Motor neuron (in vitro differentiated cells): ENCODE measurements around the gene CEP57. TPM values are rescaled to one million over a fixed set of nuclear protein-coding genes. Genes with fewer than 3 reads are reported as not detected.

ENCODE experiments used
- ATAC-seq, 8 experiments: fragments of 200-7000 bp; cut with Tn5 transposase; replicated peaks in 6 of 8; 2 replicates each; pipeline ENCODE4 v1.8.0; 2021; ENCODE audit warnings: mild to moderate bottlenecking in 8 of 8, moderate library complexity in 8 of 8
- H3K27ac ChIP-seq, 2 donors: fragments of 250-450 bp; sonication (Bioruptor Pico); 2 replicates each; pipeline ENCODE4 v1.9.0; 2021; ENCODE audit warnings: antibody characterized with exemption in 2 of 2, mild to moderate bottlenecking in 2 of 2, moderate library complexity in 1 of 2
- H3K4me1 ChIP-seq, 2 donors: fragments of 250-450 bp; sonication (Bioruptor Pico); replicated peaks in 1 of 2; 2 replicates each; pipeline ENCODE4 v1.6.1; 2021; ENCODE audit warnings: antibody characterized with exemption in 2 of 2, mild to moderate bottlenecking in 2 of 2, moderate library complexity in 1 of 2
- H3K4me3 ChIP-seq, 5 donors: fragments of 250-450 bp; sonication (Bioruptor Pico); 2 replicates each; pipeline ENCODE4 v1.9.0; 2021; ENCODE audit warnings: antibody characterized with exemption in 5 of 5, mild to moderate bottlenecking in 5 of 5, moderate library complexity in 4 of 5
- WGBS, 10 experiments: fragments of 450-650 bp; shearing (Covaris generic); methylation state at CpG; one replicate each; pipeline ENCODE4 v1.0.0; 2022; 5-methylcytosine and 5-hydroxymethylcytosine counted together
- in situ Hi-C, 9 experiments: fragments of 400-800 bp; cut with MboI; loops; one replicate each; pipeline ENCODE4 v1.15.0; 2021; ENCODE audit warnings: low sequenced_read_pairs in 9 of 9, low pct_unique_long_range_greater_than_20kb in 2 of 9; ENCODE audit not compliant: unreplicated experiment in 9 of 9
- total RNA-seq, 8 experiments: library from RNA; unstranded; fragments of 300-600 nt; gene quantifications; 2 replicates each; pipeline versions ENCODE4 v1.2.3 to v1.2.4, GENCODE V29; 2022

CEP57 gene
- total RNA-seq, 8 experiments from 2014 or later, result 17.5 to 83.5 (median 62.2) TPM

DNA sequence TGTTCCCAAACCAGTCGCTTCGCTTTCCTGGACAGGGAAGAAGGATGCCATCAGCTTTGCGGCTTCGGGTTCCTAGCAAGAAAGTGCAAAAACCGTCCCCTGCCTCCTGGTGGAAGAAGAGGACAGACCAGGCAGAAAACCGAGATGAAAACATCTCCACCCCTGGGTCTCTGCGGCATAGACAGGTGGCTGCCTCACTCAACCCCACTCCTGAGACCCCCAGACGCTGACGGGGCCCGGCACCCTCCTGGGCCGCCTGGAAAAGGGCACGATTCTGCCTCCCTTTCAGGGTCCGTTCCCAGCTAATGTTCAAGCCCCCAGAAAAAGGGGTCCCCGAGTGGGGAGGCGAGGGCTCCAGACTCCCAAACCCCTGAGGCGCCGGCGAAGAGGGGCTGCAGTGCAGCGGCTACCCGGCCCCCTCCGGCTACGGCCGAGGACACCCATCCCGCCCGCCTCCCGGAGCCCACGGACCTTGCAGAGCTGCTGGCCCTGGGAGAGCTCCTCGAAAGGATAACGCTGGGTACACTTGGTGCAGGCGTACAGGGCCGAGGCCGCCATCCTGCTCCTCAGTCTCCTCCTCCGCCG, 1.3 kb upstream of the CEP57 start:
- peak overlapping the region; percentile 74 to 98 (median 89) for H3K4me3 ChIP-seq
- in situ Hi-C loops, result no loop called here
- peak overlapping the region; percentile 79 to 91 for H3K27ac ChIP-seq
- H3K4me1 ChIP-seq, result peaks cover 2 to 15% of the 10 kb centered on the region in 2 donors
- peak; percentile 1 to 6 (median 2) for ATAC-seq
- WGBS, 10 experiments, result 0 to 9% (median 4%) methylated on average over 3 to 8 of the region's 34 CpGs; no CpG with 5 or more reads in 5 of the 10 experiments

DNA sequence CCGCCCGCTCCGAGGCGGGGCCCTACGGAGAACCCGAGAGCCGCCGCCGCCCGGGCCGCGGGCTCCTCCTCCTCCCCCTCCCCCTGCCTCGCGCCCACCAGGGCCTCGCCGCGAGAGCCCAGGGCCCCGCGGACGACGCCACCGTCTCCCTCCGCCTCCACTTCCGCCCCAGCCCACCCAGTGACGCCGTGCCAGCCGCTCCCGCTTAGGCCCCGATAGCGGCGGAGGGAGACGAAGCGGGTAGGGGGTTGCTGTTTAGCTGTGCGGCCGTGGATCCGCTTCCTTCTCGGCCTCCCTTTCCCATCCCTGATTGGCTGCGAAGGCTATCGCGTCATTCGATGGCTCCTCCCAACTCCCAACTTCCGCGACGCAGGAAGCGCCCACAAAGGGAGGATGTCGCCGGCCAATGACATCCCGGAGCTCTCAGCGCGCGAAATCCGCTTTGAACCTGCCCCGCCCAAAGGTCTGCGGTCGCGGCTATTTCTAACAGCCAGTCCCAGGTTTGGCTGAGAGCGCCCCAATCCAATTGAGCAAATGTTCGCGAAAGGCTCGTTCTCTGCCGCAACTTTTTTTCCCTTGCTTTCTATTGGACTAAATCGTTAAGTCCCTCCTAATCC, 684 bp upstream of the CEP57 start, which contains the start of gene FAM76B:
Gene FAM76B (minus strand): TSS at position 277 of the 617 bp plus-strand sequence. CDS start 304 bp downstream, outside the sequence.
- Histone ChIP-seq H3K4me3 (peak within 1 kb of the TSS; percentile 74 to 98 (median 89)), H3K27ac (peak within 1 kb of the TSS; percentile 93 to 97), H3K4me1 (peaks cover 2 to 15% of the 10 kb centered on the region in 2 donors)
- in situ Hi-C loops, result no loop called here
- WGBS, 10 experiments, result 0% methylated on average over 1 to 9 of the region's 62 CpGs; no CpG with 5 or more reads in 4 of the 10 experiments
- ATAC-seq, result peak; percentile 74 to 88 (median 84)

GRCh38 chr11:95790933-95791708, 823 bp downstream of the CEP57 start:
- peak in 3 of 8 experiments; percentile 3 to 10 (median 9) for ATAC-seq
- H3K4me1 ChIP-seq, result peaks cover 2 to 15% of the 10 kb centered on the region in 2 donors
- in situ Hi-C loops, result no loop called here
- WGBS, 10 experiments, result 0 to 57% (median 18%) methylated on average over 4 to 18 of the region's 29 CpGs
- H3K27ac ChIP-seq, result peak overlapping the region; percentile 93 to 97
- peak overlapping the region; percentile 74 to 98 (median 89) for H3K4me3 ChIP-seq

DNA sequence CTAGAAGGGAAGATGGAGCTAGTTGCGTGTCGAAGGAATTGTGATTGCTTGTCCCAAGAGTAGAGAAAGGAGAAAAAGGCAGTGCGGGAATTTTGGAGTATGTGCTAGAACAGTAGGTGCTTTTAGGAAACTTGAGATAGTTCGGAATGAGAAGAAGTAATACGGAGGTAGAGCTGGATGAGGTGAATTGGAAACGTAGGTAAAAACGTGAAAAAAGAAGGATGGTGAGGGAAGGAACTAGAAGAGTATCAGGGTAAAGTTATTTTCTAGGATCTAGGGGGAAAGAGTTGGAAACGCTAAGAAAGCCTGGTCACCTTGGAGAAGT, 1.4 kb downstream of the CEP57 start:
- ATAC-seq, result no peak
- Histone ChIP-seq H3K4me1 (peaks cover 2 to 15% of the 10 kb centered on the region in 2 donors), H3K27ac (no peak overlapping the region), H3K4me3 (peak overlapping the region; percentile 74 to 98 (median 89))
- 10 to 90% (median 54%) methylated on average over 1 to 8 of the region's 8 CpGs for WGBS, 10 experiments
- in situ Hi-C loops, result no loop called here

- Histone ChIP-seq H3K4me1 (peaks cover 2 to 15% of the 10 kb centered on the region in 2 donors), H3K27ac (no peak overlapping the region), H3K4me3 (peak overlapping the region in 3 of 5 donors; percentile 74 to 98 (median 89))
- WGBS, 10 experiments, result 76 to 97% (median 83%) methylated on average over 3 to 8 of the region's 8 CpGs
- ATAC-seq, result no peak
- in situ Hi-C loops, result no loop called here
These were observed 1.9 kb downstream of the CEP57 start for GRCh38 chr11:95792200-95792599.

DNA sequence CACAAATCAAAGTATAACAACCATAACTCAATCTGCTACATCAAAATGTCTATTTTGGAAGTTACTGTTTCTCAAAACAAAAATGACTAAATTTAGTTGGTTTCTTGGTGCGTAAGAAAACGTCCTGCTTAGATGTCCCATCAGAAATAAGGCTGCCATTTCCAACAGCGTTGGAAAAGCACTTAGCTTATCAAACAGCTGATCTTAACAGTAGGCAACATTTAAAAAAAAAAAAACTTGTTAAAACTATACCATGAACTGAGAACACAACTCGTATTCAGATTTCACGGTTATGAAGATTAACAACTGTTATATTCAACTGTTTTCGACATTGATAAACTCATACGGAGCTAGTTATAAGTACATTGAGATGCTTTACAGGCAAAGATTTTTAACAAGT, 2.4 kb downstream of the CEP57 start:
- Histone ChIP-seq H3K4me1 (peaks cover 2 to 15% of the 10 kb centered on the region in 2 donors), H3K4me3 (no peak overlapping the region), H3K27ac (no peak overlapping the region)
- no peak for ATAC-seq
- in situ Hi-C loops, result no loop called here
- WGBS, 10 experiments, result 89 to 100% (median 95%) methylated on average over 5 to 7 of the region's 7 CpGs

DNA sequence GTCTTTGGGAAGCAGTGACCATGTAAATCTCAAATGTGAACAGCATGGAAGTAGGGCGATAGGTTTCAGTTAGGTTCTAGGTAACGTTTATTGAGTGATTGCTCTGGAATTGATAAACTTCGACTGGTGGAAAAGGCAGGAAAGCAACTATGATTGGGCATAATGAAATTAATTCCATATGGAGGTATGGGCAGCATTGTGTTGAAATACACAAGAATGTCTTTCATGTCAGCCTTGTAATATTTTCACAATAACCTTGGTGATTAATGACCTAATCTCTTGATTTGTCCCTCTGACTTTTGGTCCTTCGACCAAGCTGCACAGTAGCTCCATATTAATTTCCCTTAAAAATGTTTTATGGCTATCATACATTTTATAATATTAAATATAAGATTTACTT, 2.8 kb downstream of the CEP57 start:
- H3K27ac ChIP-seq, result no peak overlapping the region
- 20 to 95% (median 83%) methylated on average over 1 to 4 of the region's 4 CpGs for WGBS, 10 experiments
- no peak overlapping the region for H3K4me3 ChIP-seq
- ATAC-seq, result no peak
- in situ Hi-C loops, result no loop called here
- H3K4me1 ChIP-seq, result peaks cover 2 to 11% of the 10 kb centered on the region in 2 donors

DNA sequence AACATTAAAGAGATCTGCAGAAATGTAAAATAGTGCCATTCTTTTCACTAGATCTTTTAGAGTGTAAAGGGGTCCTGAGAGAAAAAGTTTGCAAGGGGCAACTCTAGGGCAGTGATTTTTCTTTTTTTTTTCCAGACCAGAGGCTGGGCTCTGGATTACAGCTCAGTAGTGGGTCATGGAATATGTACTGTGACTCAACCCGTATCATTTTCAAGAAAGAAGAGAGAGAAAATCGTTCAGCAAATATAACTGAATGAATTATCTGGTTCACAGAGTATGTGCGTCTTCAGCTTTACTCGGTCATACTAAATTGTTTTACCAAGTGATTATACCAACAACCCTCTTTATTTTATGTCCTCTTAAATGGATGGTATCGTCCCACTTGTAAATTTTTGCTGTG, 3.8 kb downstream of the CEP57 start:
- 51 to 100% (median 93%) methylated on average over 1 to 5 of the region's 5 CpGs; no CpG with 5 or more reads in 1 of the 10 experiments for whole genome bisulfite sequencing, 10 experiments
- Histone ChIP-seq H3K4me3 (no peak overlapping the region), H3K27ac (no peak overlapping the region), H3K4me1 (peaks cover 2 to 8% of the 10 kb centered on the region in 2 donors)
- no peak for ATAC-seq
- in situ Hi-C loops, result no loop called here

- in situ Hi-C loops, result no loop called here
- no peak overlapping the region for H3K27ac ChIP-seq
- 73 to 100% (median 97%) methylated on average over 1 to 3 of the region's 3 CpGs; no CpG with 5 or more reads in 1 of the 10 experiments for WGBS, 10 experiments
- H3K4me1 ChIP-seq, result peaks cover 2 to 8% of the 10 kb centered on the region in 2 donors
- no peak for ATAC-seq
- no peak overlapping the region for H3K4me3 ChIP-seq
These were observed 5.5 kb downstream of the CEP57 start for GRCh38 chr11:95795627-95796295.

DNA sequence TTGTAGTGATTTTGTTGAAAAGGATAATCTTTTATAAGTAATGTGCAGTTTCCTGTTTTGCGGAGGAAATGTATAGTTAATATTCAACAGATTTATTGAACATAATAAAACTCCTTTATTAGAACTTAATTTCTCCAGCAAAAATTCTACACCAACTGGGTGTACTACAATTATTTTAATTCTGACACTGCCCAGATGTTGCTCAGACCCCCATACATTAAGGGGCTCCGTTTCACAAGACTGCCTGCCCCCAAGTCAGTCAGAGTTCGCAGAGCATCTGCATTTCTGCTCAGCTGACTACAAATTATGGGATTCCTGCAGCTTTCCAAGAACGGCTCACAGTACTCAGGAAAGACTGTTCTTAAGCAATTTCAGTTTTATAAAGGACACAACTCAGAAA, 6.2 kb downstream of the CEP57 start:
- no peak for ATAC-seq
- no peak overlapping the region for H3K27ac ChIP-seq
- H3K4me1 ChIP-seq, result peaks cover 2 to 8% of the 10 kb centered on the region in 2 donors
- WGBS, 10 experiments, result 80 to 100% (median 95%) methylated on average over 1 to 4 of the region's 4 CpGs; no CpG with 5 or more reads in 2 of the 10 experiments
- H3K4me3 ChIP-seq, result no peak overlapping the region
- in situ Hi-C loops, result no loop called here

GRCh38 chr11:95799546-95799945, 9.2 kb downstream of the CEP57 start:
- Histone ChIP-seq H3K27ac (no peak overlapping the region), H3K4me3 (no peak overlapping the region), H3K4me1 (no peaks in the 10 kb centered on the region)
- in situ Hi-C loops, result no loop called here
- WGBS, 10 experiments, result 0 to 100% (median 76%) methylated on average over 1 of the region's 1 CpG; no CpG with 5 or more reads in 2 of the 10 experiments
- no peak for ATAC-seq

- in situ Hi-C loops, result loop anchor here in 2 of 9 experiments (25.0 kb wide), 1 partner anchor 587 kb away; the partner anchor contains the start of genes CCDC82 (in 2 of the 2) and JRKL (in 2 of the 2)
- 70 to 100% (median 98%) methylated on average over 1 to 10 of the region's 12 CpGs for WGBS, 10 experiments
- no peak overlapping the region for H3K27ac ChIP-seq
- no peak for ATAC-seq
- no peak overlapping the region for H3K4me3 ChIP-seq
- no peaks in the 10 kb centered on the region for H3K4me1 ChIP-seq
These were observed 10.1 kb downstream of the CEP57 start for GRCh38 chr11:95800438-95800837.
